Activated CD8-positive, alpha-beta memory T cell treated with anti-CD3 and anti-CD28 coated beads, Interleukin-2, amount 50 U/mL, for 1 hour (primary cell): ENCODE results near the gene SHISA3.
"Not testable (repeated sequence)": the region's sequence is repeated elsewhere in the genome, so short reads cannot be mapped to it uniquely, and the experiment has no call there.

Experiments used
- DNase-seq: peaks from one replicate; pipeline ENCODE4 v3.0.0-alpha.2; 2020; ENCODE audit errors: extremely low read depth

The SHISA3 gene

GRCh38 chr4:42396752-42397634 is at the start of gene SHISA3:
SHISA3 (plus strand) TSS chr4:42397488; CDS start chr4:42398057, 569 bp downstream.
- no peak for DNase-seq

DNA sequence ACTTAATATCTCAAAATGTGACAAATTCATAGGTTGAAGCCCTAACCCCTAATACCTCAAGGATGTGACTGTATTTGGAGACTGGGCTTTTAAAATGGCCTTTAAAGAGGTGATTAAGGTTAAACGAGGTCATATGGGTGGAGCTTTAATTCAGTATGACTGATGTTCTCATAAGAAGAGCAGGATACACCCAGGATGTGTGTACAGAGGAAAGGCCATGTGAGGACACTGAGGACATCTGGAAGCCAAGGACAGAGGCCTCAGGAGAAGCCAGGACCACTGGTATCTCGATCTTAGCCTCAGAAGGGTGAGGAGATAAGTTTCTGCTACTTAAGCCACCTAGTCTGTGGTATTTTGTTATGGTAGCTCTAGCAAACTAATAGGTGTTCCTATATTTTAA is 49.0 kb upstream of the SHISA3 start:
- DNase-seq, result no peak

GRCh38 chr4:42348692-42349091 is 48.6 kb upstream of the SHISA3 start:
- DNase-seq, result no peak

GRCh38 chr4:42350611-42351182 is 46.6 kb upstream of the SHISA3 start:
- DNase-seq, result no peak

- DNase-seq, result no peak
Measured at GRCh38 chr4:42352049-42352448, 45.2 kb upstream of the SHISA3 start.

DNA sequence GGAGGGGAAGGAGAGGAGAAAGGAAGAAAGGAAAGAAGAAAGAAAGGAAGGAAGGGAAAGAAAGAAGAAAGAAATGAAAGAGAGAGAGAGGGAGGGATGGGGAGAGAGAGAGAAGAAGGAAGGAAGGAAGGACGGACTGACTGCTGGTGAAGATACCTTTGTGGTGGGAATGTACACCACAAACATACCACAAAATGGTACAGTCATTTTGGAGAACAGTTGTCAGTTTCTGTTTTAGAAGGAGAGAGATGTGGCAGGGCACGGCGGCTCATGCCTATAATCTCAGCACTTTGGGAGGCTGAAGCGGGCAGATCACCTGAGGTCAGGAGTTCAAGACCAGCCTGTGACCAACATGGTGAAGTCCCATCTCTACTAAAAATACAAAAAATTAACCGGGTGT is 40.0 kb upstream of the SHISA3 start:
- no peak for DNase-seq

DNA sequence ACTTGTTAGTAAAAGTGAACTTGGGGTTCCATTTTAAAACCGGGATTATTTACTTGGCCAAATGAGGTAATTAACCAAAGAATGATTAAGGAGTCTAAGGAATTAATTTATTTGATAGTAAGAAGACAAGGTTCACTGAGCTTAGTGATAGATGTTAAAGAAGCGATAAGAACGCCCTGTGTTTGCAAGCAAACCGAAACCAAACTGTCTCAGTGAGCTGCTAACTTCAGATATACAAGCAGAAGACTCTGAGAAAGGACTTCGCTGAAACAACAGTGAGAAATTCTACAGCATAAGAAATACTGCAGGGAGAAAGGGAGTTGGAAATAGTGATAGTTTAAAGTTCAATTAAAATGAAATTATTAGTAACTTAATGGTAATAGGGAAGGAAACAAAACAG is 37.6 kb upstream of the SHISA3 start:
- no peak for DNase-seq

DNA sequence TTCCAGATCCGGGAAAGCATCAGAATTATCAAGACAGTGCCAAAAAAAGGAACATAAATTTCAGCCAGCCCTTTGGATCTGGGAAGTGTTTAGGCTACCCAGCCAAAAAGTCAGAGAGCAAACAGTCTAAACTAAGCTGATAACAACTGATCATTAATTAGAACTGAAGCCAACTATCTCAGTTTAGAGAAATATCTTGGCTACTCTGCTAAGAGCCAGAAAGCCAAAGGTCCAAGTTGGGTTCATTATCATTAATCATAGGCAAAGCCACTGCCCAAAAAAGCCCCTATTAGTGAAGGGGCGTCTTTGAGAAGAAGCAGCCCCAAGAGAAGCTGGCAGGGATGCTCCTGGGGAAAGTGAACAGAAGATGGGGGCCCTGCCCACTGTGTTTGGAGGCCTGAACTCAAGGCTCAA is 37.0 kb upstream of the SHISA3 start:
- DNase-seq, result no peak

DNA sequence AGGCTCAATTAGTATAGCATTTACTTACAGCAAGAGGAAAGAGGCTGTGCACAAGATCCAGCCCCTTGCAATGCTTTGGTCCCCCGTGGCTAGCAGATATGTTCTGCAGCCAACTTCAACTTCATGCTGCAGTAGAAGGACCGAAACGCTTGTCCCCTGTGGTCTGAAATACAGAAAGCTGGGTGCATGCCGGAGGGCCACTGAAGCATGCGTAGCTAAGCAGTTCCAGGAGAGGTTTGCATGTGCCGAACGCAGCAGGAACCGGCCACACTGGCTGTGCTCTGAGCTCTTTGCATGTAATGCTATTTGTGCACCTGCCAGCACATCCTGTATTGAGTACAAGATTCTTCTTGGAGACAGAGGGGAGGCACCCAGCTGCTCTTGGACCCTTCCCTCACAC is 35.8 kb upstream of the SHISA3 start:
- DNase-seq, result no peak

- DNase-seq, result no peak
Measured at GRCh38 chr4:42362591-42362990, 34.7 kb upstream of the SHISA3 start.

DNA sequence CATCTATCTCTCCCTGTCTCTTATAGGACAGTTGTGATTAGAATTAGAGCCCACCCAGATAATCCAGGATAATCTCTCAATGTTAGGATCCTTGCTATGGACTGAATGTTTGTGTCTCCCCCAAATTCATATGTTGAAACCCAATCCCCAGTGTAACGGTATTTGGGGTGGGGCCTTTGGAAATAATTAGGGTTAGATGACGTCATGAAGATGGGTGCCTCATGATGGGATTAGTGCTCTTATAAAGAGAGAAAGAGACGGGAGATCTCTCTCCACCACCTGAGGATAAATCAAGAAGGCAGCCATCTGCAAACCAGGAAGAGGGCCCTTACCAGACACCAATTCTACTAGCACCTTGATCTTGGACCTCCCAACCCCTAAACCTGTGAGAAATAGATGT is 33.7 kb upstream of the SHISA3 start:
- no peak for DNase-seq

- no peak for DNase-seq
Measured at GRCh38 chr4:42364266-42365053, 32.8 kb upstream of the SHISA3 start.

GRCh38 chr4:42366959-42367358 is 30.3 kb upstream of the SHISA3 start:
- DNase-seq, result no peak

- no peak for DNase-seq
Measured at GRCh38 chr4:42369489-42369888, 27.8 kb upstream of the SHISA3 start.

- no peak for DNase-seq
Measured at GRCh38 chr4:42371305-42372252, 25.7 kb upstream of the SHISA3 start.

DNA sequence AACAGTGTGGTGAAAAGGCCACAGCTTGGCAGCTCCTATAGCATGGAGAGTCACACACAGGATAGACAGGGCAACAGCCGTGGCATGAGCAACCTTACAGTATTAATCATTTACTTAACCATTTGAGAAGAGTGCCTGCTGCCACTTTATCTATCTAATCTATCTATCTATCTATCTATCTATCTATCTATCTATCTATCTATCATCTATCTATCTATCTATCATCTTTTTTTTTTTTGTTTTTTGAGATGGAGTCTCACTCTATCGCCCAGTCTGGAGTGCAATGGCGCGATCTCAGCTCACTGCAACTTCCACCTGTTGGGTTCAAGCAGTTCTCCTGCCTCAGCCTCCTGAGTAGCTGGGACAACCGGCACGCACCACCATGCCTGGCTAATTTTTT is 25.0 kb upstream of the SHISA3 start:
- not testable (repeated sequence) for DNase-seq

- no peak for DNase-seq
Measured at GRCh38 chr4:42377497-42377896, 19.8 kb upstream of the SHISA3 start.

- DNase-seq, result no peak
Measured at GRCh38 chr4:42381666-42382065, 15.6 kb upstream of the SHISA3 start.

- DNase-seq, result no peak
Measured at GRCh38 chr4:42385516-42385915, 11.8 kb upstream of the SHISA3 start.

- DNase-seq, result no peak
Measured at GRCh38 chr4:42390622-42391354, 6.5 kb upstream of the SHISA3 start.

DNA sequence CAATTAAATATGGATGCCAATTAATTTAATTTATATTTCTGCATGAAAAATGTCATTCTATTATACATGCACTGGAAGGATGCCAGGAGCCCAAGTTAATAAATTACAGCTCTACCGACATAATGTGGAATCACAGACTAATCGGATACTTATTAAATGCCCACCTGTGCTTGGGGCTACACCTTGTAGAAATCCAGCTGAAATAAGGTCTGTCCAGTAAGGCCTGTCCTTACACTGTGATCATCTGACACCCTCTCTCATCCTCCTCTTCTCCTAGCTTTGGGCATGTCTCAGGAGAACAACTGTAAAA is 6.0 kb upstream of the SHISA3 start:
- no peak for DNase-seq
